ENCODE measurements around the gene POLD2.

Gene POLD2

DNA sequence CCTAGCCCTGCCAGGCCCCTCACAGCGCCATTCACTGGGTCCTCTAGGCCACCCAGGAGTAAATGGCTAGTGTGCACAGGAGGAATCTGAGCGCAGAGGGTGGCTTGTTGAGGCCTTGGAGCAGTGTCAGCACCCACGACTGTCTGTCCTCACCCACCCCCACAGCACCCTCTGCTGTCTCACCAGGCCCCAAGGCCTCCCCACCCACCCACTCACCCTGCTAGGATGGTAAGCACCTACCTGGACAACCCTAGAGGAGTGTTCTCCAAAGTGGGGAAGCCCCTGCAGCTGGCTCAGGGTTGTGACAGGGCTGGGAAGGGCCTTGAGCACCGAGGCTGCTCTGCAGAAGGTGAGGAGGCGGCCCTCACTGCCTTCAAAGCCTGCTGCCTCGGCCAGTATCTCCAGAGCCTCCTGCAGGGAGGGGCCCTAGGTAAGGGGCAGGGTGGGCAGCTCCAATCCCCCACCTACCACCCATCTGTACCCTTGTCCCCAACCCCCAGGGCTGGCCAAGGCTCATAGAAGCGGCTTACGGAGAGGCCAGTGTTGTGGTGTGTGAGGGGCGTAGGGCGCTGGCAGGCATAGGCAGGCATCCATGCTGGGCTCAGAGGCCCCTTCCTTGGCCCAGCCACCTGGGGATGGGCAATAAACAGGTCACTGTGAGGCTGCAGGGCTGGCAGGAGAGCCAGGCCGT is 43.9 kb downstream of the POLD2 start:
- peak in 1 of 3 donors; percentile 46 for DNase-seq

DNA sequence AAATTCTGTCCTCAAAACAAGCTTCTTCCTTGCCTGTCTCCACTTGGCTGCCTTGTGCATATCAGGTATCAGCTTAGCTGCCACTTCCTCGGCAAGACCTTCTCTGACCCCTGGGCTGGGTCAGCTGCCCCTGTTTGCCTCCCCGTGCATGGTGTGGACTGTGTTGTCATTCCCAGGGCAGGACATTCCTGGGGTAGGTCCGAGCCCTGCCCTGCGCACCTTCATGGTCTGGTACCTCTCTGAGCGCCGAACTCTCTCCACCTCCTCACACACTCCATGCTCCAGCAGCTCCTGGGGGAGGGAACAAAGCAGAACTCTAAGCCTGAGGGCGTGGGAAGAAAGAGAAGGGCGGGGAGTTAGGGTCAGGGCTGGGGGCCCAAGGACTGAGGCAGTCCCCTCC is 44.8 kb downstream of the POLD2 start:
- no peak for DNase-seq

DNA sequence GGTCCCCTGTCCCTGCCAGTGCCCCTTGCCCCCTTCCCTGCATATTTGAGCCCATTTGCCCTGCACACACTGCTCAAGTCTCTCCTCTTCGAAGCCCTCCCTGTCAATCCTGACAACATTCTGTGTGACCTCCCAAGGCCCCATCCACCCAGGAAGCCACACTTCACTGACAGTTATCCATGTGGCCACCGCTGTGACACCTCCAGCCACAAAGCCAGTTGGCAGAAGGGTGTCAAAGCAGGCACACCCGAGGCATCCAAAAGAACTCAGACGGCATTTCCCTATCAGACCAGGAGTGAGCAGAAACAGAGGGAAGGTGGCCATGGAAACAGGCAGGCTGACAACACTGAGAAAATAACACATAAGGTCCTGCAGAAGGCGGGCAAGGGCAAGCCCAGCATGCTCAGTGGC is 45.7 kb downstream of the POLD2 start:
- DNase-seq = no peak

DNA sequence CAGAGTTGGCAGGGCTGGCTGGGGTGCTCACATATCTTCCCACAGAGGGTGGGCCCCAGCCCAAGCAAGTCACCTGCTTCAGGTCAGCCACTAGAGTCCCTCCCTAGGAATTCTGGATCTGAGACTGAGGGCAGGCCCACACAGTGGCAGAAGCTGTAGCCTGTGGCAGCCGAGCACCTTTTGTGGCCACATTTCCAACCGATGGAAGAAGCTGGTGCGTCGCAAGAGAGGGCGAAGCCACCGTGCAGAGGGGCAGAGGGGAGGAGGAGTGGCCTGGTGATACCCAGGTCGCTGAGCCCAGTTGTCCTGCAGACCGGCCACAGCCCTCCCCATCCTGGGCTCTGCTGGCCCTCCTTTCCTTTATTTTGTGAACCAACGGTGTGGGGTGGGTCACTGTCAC is 46.3 kb downstream of the POLD2 start:
- DNase-seq = no peak

DNA sequence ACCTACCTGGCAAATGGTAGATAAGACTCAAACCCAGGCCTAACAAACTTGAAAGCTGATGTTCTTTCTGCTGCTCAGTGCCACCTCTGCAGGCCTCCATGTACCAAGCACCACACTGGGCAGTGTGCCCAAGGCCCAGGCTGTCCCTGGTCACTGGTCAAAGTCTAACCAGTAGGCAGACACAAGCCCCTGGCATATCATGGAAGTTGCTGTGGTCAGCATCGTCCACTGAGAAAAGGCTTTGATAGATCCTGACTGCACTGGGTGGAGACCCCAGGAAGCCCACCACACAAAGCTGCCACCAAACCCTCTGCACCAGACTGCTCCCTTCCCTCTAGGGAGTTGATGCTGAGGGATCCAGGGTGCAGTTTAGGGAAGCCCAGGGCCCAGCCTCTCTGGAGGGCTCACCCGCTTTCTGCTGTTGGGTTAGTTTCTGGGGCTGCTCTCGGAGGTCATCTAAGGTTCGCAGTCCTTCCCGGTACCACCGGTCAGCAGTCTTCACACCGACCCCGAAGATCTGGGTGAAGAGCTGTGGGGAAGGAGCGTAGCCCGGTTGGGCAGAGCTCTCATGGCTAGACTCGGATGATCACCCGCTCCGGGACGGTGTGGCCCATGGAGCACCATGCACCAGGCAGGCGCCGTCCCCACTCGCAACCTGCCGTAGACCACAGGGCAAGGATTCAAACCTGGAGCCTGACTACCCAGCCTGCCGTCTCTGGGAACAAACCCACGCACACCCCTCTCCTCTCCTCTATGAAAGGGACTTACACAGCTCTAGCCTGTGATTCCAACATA is 47.0 kb downstream of the POLD2 start:
- DNase-seq = no peak

DNA sequence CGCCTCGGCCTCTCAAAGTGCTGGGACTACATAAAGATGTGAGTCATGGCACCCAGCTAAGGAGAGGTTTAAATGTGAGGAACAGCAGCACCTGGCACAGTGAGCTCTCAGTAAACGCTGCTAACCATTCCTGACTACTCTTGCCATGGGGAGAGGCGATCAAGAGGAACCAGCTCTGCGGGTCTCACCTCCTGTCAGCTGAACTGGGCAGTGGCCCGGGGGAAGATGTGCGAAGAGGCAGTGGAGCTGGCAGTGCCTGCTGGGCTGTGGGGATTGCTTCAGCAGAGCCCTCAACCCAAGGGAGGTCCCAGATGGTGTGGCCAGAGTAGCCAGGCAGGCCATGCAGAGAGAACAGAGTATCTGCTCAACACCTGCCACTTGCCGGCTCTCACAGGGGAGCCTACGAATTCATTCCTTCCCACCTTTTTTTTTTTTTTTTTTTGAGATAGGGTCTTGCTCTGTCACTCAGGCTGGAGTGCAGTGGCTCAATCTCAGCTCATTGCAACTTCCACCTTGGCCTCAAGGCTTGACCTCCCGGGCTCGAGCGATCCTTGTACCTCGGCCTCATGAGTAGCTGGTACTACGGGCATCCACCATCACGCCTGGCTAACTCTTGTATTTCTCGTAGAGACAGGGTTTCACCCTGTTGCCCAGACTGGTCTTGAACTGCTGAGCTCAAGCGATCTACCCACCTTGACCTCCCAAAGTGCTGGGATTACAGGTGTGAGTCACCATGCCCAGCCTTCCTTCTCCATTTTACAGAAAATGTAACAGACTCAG is 47.9 kb downstream of the POLD2 start:
- no peak for DNase-seq

DNA sequence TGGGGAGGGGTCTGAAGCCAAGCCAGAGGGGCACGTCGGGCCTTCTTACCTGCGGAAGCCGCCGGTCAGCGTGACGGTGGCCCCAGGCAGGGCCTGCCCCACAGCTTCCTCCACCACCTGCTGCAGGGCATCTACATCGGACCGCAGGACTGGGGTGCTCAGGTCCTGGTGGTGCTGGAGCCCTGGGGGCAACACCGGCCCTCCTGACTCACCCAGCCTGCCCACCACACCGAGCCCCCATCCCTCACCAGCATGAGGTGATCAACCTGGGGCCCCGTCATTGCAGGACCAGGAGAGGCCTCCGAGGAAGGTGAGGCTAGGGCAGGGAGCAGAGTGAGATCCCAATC is 49.0 kb downstream of the POLD2 start:
- DNase-seq = no peak

DNA sequence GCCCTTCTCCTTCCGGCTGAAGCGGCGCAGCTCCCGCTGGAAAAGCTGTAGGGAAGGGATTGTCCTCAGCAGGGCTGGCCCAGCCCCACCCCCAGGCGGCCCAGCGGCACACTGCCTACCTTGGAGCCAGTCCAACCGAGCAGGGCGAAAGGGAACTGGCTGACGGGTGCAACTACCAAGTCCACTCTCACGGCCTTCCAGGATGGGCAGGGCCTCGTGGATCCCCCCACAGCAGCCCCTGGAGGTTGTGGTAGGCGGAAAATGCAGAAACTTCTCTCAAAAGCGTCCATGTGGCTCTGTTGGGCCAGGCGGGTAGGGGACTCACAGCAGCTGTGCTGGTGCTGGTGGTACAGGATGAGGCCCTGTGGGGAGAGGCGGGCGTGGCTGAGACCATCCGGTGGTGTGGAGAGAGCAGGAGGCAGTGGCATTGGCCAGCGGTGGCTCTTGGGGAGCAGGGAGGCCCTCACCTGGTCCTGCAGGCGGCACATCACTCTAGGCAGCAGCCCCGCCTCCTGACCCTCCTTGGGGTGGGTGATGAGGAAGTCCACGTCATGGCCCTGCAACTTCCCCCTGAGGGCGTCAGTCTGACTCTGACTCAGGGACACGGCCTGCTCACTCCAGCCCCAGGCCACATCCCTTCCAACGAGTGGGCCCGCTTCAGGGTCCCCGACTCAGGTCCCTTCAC is 49.5 kb downstream of the POLD2 start:
- peak; percentile 93 to 94 (median 94) for DNase-seq

DNA sequence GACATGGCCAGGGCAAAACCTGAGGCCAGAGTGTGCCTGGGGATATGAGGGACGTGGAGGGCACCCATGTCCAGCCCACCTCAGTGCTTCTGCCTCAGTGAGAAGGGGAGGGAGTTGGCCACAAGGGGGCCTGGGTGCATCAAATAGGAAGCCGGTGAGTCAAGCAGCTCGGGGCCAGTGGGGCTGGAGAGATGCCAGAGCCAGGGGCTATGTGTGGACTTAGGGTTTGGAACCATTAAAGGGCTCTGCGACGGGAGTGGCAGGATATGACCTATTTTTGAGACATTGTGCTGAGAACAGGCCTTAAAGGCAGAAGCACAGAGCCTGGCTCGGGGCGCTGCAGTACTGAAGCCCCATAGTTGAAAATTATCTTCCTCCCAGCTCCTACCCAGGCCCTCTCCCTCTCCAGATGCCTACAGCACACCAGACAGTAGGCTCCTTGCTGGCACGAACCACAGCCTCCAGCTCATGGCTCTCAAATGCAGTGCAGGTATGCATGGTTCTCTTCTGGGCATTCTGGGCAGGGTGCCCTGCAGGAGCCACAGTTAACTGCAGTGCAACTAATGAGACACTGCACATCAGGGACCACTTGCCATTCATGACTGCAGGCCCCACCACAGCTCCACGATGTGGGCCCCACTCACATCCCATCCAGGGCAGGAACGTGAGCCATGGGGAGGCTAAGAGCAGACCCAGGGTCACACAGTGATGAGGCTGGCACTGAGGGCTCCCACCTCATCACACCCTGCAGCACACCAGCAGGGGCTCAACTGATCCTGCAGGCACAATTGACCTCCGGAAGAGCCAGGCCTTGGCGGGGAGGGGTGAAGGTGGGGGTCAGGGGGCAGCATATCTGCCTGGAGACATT is 50.8 kb downstream of the POLD2 start:
- peak; percentile 70 to 84 (median 75) for DNase-seq

DNA sequence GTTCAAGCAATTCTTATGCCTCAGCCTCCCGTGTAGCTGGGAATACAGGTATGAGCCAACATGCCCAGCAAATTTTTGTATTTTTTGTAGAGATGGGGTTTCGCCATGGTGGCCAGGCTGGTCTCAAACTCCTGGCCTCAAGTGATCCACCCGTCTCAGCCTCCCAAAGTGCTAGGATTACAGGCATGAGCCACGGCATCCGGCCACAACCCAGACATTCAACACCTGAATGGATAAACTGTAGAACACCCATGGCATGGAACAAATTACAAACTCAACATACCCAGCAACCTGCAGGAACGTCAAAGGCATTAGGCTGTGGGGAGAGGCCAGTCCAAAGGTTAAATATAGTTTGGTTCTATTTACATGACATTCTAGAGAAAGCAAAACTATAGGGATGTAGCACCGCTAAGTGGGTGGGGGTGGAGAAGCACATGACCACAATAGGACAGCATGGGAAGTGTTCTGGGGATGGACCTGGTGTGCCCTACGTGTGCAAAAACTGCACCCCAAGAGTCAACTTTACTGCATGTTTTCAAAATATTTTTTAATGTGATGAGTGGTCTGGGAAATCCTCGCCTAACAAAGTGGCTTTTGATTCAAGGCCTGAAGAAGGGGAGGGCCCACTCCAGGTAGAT is 51.5 kb downstream of the POLD2 start:
- no peak for DNase-seq

DNA sequence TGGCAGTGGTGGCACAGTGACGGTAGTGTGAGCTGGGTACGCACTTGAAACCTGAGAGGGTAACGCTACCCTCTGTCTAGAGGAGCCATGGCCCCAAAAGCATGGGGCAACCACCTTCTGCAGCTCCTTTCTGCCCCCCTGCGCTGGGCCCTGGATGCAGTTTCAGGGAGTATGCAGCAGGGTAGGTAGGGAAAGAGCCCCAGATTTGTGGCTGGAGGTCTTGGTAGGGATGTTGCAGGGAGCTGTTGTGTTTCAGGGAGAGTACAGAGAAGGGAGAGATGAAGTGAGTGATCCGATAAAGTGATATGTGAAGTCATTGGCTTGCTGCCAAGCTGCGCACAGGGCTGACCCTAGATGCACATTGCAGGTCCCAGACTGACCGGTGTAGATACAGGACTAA is 55.3 kb downstream of the POLD2 start:
- no peak for DNase-seq

DNA sequence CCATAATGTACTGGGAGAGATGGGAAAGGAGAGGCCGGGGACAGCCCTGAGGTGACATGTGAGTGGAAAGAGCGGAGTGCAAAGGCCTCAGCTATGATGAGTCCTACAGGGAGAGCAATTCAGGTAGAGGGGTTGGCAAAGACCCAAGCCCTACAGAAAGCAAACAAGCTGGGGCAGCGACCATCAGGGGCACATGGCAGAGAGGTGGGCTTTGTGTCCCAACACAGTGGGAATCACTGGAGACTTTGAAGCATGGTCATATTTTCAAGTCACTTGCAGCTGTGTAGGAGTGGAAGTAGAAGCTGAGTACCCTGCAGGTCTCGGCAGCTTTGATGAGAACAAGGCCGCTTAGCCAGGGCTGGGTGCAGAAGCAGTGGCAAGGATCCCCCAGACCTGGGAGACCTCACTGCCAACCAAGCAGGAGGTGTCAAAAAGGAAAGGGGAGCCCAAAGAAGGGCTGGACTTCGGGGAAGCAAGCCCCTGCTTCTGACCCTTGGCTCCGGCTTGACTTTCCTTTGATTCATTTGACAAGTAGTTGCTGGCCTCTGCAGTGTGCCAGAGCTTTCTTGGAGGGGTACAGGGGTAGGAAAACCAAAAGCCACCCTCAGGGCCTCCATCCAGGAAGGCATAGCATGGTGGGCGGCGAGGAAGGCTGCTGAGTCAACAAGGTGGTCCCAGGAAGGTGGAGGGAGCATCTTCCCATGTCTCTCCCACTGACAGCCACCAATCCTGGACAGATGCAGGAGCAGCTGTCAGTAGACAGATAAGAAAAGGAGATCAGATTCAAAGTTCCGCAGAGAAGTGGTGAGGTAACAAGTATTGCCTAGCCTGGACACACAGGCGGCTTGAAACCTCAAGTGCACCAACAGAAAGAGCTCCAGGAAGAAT is 56.0 kb downstream of the POLD2 start:
- no peak for DNase-seq

DNA sequence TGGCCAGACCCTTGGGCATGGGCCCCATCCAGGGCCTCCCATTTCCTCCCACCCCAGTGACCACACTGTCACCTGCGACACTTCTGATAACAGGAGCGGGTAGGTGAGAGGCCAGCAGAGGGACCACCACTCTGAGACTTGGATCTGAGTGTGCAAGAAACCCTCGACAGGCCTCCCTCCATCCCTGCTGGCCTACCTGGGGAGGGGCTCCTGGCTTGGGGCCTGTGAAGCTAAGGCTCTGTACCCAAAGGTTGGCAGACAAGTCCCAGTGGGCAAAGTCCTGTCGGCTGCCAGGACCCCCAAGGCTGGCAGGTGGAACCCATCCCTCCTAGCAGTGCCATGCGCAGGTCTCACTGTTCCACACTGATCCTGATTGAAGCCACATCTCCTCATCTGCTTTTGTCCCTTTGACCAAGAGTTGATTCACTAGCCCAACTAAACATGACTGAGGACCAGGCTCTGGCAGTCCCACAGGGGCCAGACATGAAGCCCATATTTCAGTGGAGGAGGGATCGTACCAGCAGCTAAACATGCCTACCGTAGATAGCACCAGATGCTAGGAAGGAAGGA is 56.8 kb downstream of the POLD2 start:
- no peak for DNase-seq

DNA sequence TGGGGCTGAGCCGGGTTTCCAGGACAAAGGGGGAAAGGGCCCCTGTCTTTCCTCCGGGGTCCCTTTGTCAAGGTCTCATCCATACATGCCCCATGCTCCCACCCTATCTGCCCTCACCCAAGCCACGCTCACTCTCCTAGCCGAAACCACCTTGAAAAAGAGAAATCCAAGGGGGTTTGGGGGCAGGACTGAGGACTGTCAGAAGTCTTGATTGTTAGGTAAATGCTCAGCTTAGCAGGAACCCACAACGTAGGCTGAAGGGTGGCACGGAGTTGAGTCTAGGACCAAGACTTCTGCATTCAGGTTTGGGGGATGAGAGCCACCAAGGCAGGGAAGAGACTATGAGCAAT is 57.3 kb downstream of the POLD2 start:
- DNase-seq = no peak

DNA sequence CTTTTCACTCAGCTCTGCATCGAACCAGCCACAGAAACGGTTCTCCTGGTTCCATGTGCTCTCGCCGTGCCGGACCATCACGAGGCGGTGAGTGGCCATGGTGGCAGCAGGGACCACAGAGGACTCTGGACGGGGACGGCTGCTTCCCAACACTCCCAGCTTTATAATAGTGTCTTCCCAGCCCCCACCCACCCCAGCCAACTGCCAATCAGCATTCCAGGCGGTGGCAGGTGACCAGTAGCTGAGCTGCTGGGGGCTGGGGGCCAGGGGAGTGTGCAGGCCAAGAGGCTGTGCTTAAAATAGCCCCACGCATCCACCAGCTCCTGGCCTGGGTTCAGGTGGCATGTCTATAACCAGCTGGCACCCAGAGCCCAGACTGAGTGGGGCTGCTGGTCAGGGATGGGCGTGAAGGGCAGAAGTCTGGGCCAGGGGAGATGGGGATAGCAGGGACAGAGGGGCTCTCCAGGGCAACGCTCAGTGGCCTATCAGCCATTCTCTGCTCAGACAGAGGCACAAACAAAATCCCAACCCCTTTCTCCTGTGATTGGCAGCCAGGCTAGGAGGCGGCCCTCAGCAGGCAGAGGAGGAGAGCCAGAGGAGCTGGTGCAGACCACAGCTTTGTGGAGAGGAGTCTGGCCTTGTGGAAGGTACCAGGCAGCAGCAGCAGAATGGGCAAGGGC is 57.8 kb downstream of the POLD2 start, which contains the start of gene PGAM2:
PGAM2 (minus strand) TSS at position 137 of the 680 bp plus-strand sequence; CDS start at position 99, 38 bp downstream.
- DNase-seq = no peak

DNA sequence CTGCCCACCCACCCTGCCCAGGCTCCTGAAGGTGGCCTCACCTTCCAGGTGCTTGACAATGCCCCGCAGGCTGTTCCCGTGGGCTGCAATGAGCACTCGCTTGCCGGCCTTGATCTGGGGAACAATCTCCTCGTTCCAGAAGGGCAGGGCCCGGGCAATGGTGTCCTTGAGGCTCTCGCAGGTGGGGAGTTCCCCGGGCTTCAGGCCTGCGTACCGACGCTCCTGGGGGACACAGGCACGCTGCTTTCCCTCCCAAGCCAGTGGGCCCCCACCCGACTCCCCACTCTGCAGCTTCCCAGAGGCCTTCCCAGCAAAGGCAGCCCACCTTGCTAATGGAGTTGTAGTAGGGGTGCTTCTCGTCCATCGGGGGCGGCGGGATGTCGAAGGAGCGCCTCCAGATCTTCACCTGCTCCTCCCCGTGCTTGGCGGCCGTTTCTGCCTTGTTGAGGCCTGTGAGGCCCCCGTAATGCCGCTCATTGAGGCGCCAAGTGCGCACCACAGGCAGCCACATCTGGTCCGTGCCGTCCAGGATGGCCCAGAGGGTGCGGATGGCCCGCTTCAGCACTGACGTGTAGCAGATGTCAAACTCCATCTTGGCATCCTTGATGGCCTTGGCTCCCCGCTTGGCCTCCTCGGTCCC is 58.4 kb downstream of the POLD2 start:
- no peak for DNase-seq
